ENCODE data around the gene TRIM62. TPM values are rescaled to one million over a fixed set of nuclear protein-coding genes. Genes with fewer than 3 reads are reported as not detected.
A peak's percentile ranks its signal among the peaks of the same experiment; 100 is the strongest.

TRIM62 gene
- total and polyA plus RNA-seq, 4 donors: 2.6 to 6.7 (median 4.3) TPM

DNA sequence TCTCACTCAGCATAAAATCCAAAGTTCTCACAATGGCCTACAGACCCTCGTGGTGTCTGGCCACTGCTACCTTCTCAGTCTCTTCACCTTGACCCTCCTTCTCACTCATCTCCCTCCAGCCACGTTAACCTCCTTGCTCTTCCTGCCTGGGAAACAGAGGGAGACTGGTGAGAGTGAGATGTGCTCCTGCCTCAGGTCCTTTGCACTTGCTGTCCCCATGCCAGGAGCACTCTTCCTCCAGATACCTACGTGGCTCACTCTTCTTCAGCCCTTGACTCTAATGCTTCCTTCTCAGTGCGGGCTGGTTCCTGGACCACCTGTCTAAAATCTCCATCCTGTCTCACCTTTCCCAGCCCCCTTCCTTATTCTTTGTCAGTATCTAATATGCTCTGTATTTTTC is 24.7 kb downstream of the TRIM62 start:
- ATAC-seq (ENCODE audit: insufficient read depth, low FRiP score): no peak
- TF ChIP-seq, protein P1, sequence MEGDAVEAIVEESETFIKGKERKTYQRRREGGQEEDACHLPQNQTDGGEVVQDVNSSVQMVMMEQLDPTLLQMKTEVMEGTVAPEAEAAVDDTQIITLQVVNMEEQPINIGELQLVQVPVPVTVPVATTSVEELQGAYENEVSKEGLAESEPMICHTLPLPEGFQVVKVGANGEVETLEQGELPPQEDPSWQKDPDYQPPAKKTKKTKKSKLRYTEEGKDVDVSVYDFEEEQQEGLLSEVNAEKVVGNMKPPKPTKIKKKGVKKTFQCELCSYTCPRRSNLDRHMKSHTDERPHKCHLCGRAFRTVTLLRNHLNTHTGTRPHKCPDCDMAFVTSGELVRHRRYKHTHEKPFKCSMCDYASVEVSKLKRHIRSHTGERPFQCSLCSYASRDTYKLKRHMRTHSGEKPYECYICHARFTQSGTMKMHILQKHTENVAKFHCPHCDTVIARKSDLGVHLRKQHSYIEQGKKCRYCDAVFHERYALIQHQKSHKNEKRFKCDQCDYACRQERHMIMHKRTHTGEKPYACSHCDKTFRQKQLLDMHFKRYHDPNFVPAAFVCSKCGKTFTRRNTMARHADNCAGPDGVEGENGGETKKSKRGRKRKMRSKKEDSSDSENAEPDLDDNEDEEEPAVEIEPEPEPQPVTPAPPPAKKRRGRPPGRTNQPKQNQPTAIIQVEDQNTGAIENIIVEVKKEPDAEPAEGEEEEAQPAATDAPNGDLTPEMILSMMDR (IDR thresholded peaks at IDR 0.05; ENCODE audit: control extremely low read depth, extremely low read depth): no peak
- H3K36me3 ChIP-seq (ENCODE audit: control insufficient read depth in 4 of 4, insufficient read depth in 4 of 4, low read length in 4 of 4): peaks cover 0 to 11% (median 9%) of the 10 kb centered on the region in 4 donors
- no peaks in the 10 kb centered on the region for H3K27me3 ChIP-seq (ENCODE audit: control insufficient read depth in 3 of 3, insufficient read depth in 3 of 3, low read length in 2 of 3)
- peaks cover 0 to 30% (median 12%) of the 10 kb centered on the region in 5 donors for H3K4me1 ChIP-seq (ENCODE audit: control insufficient read depth in 5 of 5, insufficient read depth in 5 of 5, low read length in 5 of 5)
- DNase-seq: no peak
- H3K27ac ChIP-seq (ENCODE audit: low read depth in 1 of 2, low read length in 1 of 2): no peak overlapping the region
- H3K9ac ChIP-seq (ENCODE audit: insufficient read depth in 1 of 2, low read length in 2 of 2): no peak overlapping the region
- H3K9me3 ChIP-seq (ENCODE audit: control insufficient read depth in 4 of 4, insufficient read depth in 3 of 4, low read length in 3 of 4): peaks cover 0 to 2% (median 0%) of the 10 kb centered on the region in 4 donors
- 93 to 96% methylated on average over 4 of the region's 4 CpGs for WGBS, 2 donors
- H3K4me3 ChIP-seq: no peak overlapping the region

DNA sequence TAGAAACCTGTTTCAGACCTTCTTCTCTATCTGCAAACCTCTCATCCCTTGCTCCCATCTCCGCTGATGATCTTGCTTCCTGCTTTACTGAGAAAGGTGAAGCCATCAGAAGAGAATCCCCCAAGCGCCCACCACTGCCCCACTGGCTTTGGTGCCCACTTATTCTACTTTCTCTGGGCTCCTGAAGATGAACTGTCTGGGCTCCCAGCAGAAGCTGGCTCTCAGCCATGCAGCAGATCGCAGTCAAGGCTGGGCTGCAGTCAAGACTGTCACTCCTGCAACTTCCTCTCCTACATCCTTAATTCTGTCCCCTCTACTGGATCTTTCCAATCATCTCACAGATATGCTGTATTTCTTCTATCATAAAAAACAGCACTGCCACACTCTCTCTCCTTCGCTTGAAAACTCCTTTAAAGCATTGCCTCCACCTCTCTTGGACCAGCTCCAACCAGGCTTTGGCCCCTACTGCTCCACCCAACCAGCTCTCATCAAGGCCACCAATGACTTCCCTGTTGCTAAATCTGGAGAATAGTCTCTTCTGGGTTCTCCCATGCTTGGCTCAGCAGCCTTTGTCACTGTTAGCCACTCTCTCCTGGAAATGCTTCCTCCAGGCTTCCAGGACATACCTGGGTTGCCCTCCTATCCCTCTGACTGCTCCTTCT is 25.8 kb downstream of the TRIM62 start:
- TF ChIP-seq, protein P1 (IDR thresholded peaks at IDR 0.05; ENCODE audit: control extremely low read depth, extremely low read depth): no peak
- no peak overlapping the region for H3K4me3 ChIP-seq
- ATAC-seq (ENCODE audit: insufficient read depth, low FRiP score) (no peak), DNase-seq (peak in 1 of 3 donors; percentile 45)
- H3K27me3 ChIP-seq (ENCODE audit: control insufficient read depth in 3 of 3, insufficient read depth in 3 of 3, low read length in 2 of 3): no peaks in the 10 kb centered on the region
- WGBS, 2 donors: 71 to 77% methylated on average over 4 of the region's 4 CpGs
- peaks cover 0 to 11% (median 9%) of the 10 kb centered on the region in 4 donors for H3K36me3 ChIP-seq (ENCODE audit: control insufficient read depth in 4 of 4, insufficient read depth in 4 of 4, low read length in 4 of 4)
- H3K27ac ChIP-seq (ENCODE audit: low read depth in 1 of 2, low read length in 1 of 2): no peak overlapping the region
- no peak overlapping the region for H3K9ac ChIP-seq (ENCODE audit: insufficient read depth in 1 of 2, low read length in 2 of 2)
- peaks cover 0 to 19% (median 9%) of the 10 kb centered on the region in 5 donors for H3K4me1 ChIP-seq (ENCODE audit: control insufficient read depth in 5 of 5, insufficient read depth in 5 of 5, low read length in 5 of 5)
- H3K9me3 ChIP-seq (ENCODE audit: control insufficient read depth in 4 of 4, insufficient read depth in 3 of 4, low read length in 3 of 4): peaks cover 0 to 2% (median 0%) of the 10 kb centered on the region in 4 donors

DNA sequence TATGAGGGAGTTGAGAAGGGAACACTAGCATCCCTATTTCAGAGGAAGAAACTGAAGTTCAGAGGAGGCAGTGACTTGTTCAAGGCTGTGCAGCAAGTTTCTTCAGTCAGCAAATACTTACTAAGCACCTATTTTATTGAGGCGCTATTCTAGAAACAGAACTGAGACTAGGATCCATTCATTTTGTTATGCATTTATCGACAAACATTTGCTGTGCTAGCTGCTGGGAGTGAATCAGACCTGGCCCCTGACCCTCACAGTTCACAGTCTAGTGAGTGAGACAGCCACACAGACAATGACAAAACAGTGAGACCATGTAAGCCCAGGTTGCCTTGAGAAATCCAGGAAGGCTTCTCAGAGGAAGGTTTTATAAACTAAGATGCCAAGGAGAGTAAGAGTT is 28.2 kb downstream of the TRIM62 start:
- 91 to 95% methylated on average over 2 of the region's 2 CpGs for WGBS, 2 donors
- Histone ChIP-seq H3K27me3 (ENCODE audit: control insufficient read depth in 3 of 3, insufficient read depth in 3 of 3, low read length in 2 of 3) (no peaks in the 10 kb centered on the region), H3K27ac (ENCODE audit: low read depth in 1 of 2, low read length in 1 of 2) (peak overlapping the region in 1 of 2 donors; percentile 39), H3K4me3 (no peak overlapping the region), H3K4me1 (ENCODE audit: control insufficient read depth in 5 of 5, insufficient read depth in 5 of 5, low read length in 5 of 5) (peaks cover 0 to 25% (median 14%) of the 10 kb centered on the region in 5 donors), H3K9ac (ENCODE audit: insufficient read depth in 1 of 2, low read length in 2 of 2) (no peak overlapping the region), H3K9me3 (ENCODE audit: control insufficient read depth in 4 of 4, insufficient read depth in 3 of 4, low read length in 3 of 4) (peaks cover 0 to 2% (median 0%) of the 10 kb centered on the region in 4 donors), H3K36me3 (ENCODE audit: control insufficient read depth in 4 of 4, insufficient read depth in 4 of 4, low read length in 4 of 4) (peaks cover 0 to 9% (median 7%) of the 10 kb centered on the region in 4 donors)
- ATAC-seq (ENCODE audit: insufficient read depth, low FRiP score) (no peak), DNase-seq (no peak)
- TF ChIP-seq, protein P1 (IDR thresholded peaks at IDR 0.05; ENCODE audit: control extremely low read depth, extremely low read depth): no peak
